ENCODE measurements around the gene MRPS30.

DNA sequence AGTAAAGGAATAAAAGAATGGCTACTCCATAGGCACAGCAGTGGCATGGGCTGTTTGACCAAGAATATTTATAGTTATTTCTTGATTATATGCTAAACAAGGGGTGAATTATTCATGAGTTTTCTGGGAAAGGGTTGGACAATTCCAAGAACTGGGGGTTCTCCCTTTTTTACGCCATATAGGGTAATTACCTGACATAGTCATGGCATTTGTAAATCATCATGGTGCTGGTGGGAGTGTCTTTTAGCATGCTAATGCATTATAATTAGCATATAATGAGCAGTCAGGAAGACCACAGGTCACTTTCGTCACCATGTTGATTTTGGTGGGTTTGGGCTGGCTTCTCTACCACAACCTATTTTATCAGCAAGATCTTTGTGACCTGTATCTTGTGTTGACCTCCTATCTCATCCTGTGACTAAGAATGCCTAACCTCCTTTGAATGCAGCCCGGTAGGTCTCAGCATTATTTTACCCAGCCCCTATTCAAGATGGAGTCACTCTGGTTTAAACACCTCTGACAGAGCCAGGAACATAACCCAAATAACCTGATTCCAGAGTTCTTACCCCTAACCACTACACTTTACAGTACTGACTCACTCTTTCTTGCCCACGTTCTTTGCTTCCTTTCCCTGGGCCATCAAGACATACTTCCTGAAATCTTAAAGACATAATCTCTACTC is 25.0 kb upstream of the MRPS30 start:
- TF ChIP-seq CTCF (IDR thresholded peaks at IDR 0.05) (no peak), ZFX (IDR thresholded peaks at IDR 0.05; ENCODE audit: borderline replicate concordance) (no peak)

Data from 22Rv1 (cell line).